ENCODE results near the gene KCNIP4. TPM values are rescaled to one million over a fixed set of nuclear protein-coding genes. Genes with fewer than 3 reads are reported as not detected.

The KCNIP4 gene
- total and polyA plus RNA-seq, 9 of the 15 experiments (the other 6 are each of a cell fraction or from before 2014, with no cell fraction given), result 0.25 to 0.41 TPM; not detected in 7

GRCh38 chr4:21835712-21836111, 112.9 kb downstream of the KCNIP4 start:
- in situ Hi-C loops (cut with MboI) (no loop called here), intact Hi-C loops (cut with micrococcal nuclease) (no loop called here)
- TF ChIP-seq NONO (IDR thresholded peaks at IDR 0.05; ENCODE audit: low read depth in 2 of 2, low read length in 1 of 2) (no peak), PCBP1 (IDR thresholded peaks at IDR 0.05; ENCODE audit: low read depth, low read length, poor library complexity, severe bottlenecking) (no peak), GTF3C2 (IDR thresholded peaks at IDR 0.05; ENCODE audit: borderline replicate concordance, extremely low read depth, insufficient read length) (no peak), BRCA1 (IDR thresholded peaks at IDR 0.05) (no peak), BRCA1 (CRISPR knock-in tag; IDR thresholded peaks at IDR 0.05) (no peak), TCF15 (CRISPR knock-in tag; IDR thresholded peaks at IDR 0.05) (no peak), ZC3H11A (IDR thresholded peaks at IDR 0.05; ENCODE audit: low read depth, low read length) (no peak), ZBTB17 (CRISPR knock-in tag; IDR thresholded peaks at IDR 0.05) (no peak), PHB2 (IDR thresholded peaks at IDR 0.05; ENCODE audit: low read depth) (no peak), KAT7 (CRISPR knock-in tag; IDR thresholded peaks at IDR 0.05; ENCODE audit: borderline replicate concordance) (no peak), NR1H2 (CRISPR knock-in tag; IDR thresholded peaks at IDR 0.05) (no peak), FOXK2 (conservative IDR thresholded peaks at IDR 0.05 in 1 of 2, IDR thresholded peaks at IDR 0.05 in 1 of 2; ENCODE audit: low read depth in 2 of 2) (no peak), MAFG (tag; conservative IDR thresholded peaks at IDR 0.05) (no peak), EHMT2 (IDR thresholded peaks at IDR 0.05) (no peak), MTA1 (IDR thresholded peaks at IDR 0.05; ENCODE audit: borderline replicate concordance) (no peak), ATF7 (IDR thresholded peaks at IDR 0.05) (no peak), SETDB1 (IDR thresholded peaks at IDR 0.05; ENCODE audit: low read length) (no peak), LARP7 (IDR thresholded peaks at IDR 0.05) (no peak)
- ATAC-seq, result no peak
- CTCF ChIA-PET (ENCODE audit: low intra/inter-chr PET ratio), result no interaction called here
- H3K4me2 ChIP-seq (ENCODE audit: insufficient read depth, low read length), result no peak overlapping the region
- H3K9me1 ChIP-seq (ENCODE audit: control insufficient read depth, insufficient read depth, low read length), result no peaks in the 10 kb centered on the region
- no peaks in the 10 kb centered on the region for H3K4me1 ChIP-seq (replicated peaks in 1 of 2; ENCODE audit: control insufficient read depth in 2 of 2, insufficient read depth in 2 of 2, low read length in 2 of 2)
- H3K36me3 ChIP-seq (ENCODE audit: control insufficient read depth, insufficient read depth, low read length), result no peaks in the 10 kb centered on the region
- H3K27ac ChIP-seq (ENCODE audit: extremely low read depth, low read depth, low read length), result no peak overlapping the region
- H2AFZ ChIP-seq (ENCODE audit: low read depth, low read length), result no peak overlapping the region
- H3K27me3 ChIP-seq (ENCODE audit: control insufficient read depth in 2 of 2, insufficient read depth in 2 of 2, low read length in 2 of 2), result no peaks in the 10 kb centered on the region
- no peaks in the 10 kb centered on the region for H4K20me1 ChIP-seq (replicated peaks; ENCODE audit: control insufficient read depth, insufficient read depth, low read length)
- no peak for DNase-seq (ENCODE audit: extremely low read depth in 1 of 4, low spot score in 3 of 4)
- BruUV-seq (replicated peaks), result no TSS peak
- no peak for FAIRE-seq
- POLR2A ChIA-PET, result no interaction called here
- no peaks in the 10 kb centered on the region for H3K9me3 ChIP-seq (replicated peaks; ENCODE audit: control insufficient read depth, insufficient read depth, low read depth, low read length)
- H3K4me3 ChIP-seq, result no peak overlapping the region
- no peak overlapping the region for H3K9ac ChIP-seq (ENCODE audit: insufficient read depth in 1 of 2, low read depth in 2 of 2, low read length in 2 of 2)
- H3K79me2 ChIP-seq (ENCODE audit: control insufficient read depth, insufficient read depth, low read length), result no peaks in the 10 kb centered on the region
